Activated CD4-positive, CD25-positive, alpha-beta regulatory T cell treated with anti-CD3 and anti-CD28 coated beads, Interleukin-2, amount 50 U/mL, for 16 hours (primary cell): Measurements from ENCODE around the gene GPRC5B.

Experiments
- DNase-seq: peaks from one replicate; pipeline ENCODE4 v3.0.0-alpha.2; 2020; ENCODE audit warnings: low read depth, low spot score

Gene GPRC5B

GRCh38 chr16:19844945-19845641, 39.6 kb downstream of the GPRC5B start:
- no peak for DNase-seq

GRCh38 chr16:19843371-19843770, 41.3 kb downstream of the GPRC5B start:
- no peak for DNase-seq

GRCh38 chr16:19842426-19843157, 42.1 kb downstream of the GPRC5B start:
- DNase-seq: no peak

GRCh38 chr16:19841184-19841583, 43.5 kb downstream of the GPRC5B start:
- no peak for DNase-seq

- DNase-seq: no peak
Measured at GRCh38 chr16:19840524-19841110, 44.0 kb downstream of the GPRC5B start.

GRCh38 chr16:19837984-19838707, 46.5 kb downstream of the GPRC5B start:
- no peak for DNase-seq

DNA sequence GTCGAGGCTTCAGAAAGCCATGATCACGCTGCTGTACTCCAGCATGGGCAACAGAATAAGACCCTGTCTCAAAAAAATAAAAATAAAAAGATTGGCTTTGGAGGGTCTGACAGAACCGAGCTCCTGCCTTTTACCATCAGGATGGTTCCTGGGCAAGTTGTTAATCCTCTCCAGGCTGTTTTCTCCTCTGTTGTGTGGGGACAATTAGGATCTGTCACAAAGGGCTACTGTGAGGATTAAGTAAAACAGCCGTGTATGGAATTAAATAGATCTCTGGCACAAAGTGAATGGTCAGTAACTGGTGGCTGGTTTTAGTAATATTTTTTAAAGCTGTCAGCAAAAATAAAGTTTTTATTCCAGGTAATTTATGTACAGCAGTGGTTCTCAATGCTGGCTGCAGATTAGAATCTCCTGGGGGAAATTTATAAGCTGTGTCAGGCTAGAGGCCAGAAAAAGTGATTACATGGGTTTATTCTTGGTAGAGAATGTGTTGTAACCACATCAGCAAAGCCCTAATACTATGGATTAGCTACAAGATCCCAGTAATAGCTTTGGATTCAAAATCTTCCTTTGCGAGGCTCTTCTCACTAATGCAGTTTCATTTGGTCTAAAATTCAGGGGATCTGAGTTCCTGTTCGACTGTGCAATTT, 47.2 kb downstream of the GPRC5B start:
- DNase-seq: no peak

DNA sequence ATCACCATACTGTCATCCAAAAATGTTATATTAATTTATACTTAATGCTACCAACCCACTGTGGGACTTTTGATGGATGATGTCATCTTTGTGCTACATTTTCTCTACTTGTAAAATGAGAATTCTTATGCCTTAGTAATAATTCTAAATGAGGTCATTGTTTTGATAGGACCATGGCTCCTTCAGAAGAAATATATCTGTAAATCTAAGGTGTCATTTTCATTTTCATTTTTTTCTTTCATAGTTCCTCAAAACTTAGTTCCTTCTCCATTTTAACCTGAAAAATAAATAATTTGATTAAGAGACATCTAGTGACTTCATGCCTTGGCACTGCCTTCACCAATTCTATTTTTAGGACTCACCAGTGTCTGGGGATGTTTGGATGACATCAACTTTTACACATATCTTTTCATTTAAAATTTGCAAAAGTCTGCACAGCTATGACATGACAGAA, 48.7 kb downstream of the GPRC5B start:
- DNase-seq: no peak

- no peak for DNase-seq
Measured at GRCh38 chr16:19835196-19835595, 49.5 kb downstream of the GPRC5B start.

DNA sequence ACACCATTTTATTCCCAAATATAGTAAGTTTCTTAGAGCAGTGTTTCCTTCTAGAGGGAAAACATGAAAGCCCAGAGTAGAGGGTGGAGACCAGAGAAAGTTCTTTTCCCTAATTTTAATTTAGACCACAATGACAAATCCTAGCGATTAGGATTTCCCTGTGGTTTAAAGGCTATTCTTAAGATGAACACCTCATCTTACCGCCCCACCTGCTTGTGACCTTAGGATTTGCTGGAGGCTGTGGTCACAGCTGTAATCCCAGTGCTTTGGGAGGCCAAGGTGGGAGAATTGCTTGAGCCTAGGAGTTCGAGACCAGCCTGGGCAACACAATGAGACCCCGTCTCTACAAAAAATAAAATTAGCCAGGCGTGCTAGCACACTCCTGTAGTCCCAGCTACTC, 51.1 kb downstream of the GPRC5B start:
- DNase-seq: no peak

GRCh38 chr16:19833176-19833575, 51.5 kb downstream of the GPRC5B start:
- no peak for DNase-seq

GRCh38 chr16:19831678-19832077, 53.0 kb downstream of the GPRC5B start:
- no peak for DNase-seq

DNA sequence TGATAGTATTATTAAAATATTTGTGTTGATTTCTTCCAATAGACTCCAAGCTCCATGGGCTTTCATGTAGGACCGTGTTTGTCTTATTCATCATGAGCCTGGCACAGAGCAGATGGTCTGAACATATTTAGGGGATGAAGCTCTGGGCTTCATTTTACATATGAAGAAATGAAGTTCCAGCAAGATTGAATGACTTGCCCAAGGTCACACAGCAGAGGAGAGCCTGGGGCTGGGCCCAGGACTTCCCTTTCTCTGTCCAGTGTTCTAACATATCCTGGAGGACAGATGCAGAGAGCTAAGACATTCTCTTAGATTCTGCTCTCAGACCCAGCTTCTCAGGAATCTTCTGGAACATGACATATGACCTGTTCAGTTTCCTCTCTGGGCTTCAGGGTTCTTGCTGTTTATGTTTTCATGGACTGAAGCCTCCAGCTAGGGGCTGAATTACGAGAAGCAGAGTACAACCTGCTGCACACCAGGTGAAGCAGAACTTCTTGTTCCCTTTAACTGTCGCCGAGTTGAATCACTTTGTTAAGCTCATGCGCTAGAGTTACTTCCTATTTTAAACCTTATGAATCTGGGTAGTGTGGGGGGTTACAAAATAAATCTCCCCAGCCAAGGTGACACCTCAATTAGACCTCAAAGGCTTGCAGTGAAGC, 53.6 kb downstream of the GPRC5B start:
- DNase-seq: no peak

DNA sequence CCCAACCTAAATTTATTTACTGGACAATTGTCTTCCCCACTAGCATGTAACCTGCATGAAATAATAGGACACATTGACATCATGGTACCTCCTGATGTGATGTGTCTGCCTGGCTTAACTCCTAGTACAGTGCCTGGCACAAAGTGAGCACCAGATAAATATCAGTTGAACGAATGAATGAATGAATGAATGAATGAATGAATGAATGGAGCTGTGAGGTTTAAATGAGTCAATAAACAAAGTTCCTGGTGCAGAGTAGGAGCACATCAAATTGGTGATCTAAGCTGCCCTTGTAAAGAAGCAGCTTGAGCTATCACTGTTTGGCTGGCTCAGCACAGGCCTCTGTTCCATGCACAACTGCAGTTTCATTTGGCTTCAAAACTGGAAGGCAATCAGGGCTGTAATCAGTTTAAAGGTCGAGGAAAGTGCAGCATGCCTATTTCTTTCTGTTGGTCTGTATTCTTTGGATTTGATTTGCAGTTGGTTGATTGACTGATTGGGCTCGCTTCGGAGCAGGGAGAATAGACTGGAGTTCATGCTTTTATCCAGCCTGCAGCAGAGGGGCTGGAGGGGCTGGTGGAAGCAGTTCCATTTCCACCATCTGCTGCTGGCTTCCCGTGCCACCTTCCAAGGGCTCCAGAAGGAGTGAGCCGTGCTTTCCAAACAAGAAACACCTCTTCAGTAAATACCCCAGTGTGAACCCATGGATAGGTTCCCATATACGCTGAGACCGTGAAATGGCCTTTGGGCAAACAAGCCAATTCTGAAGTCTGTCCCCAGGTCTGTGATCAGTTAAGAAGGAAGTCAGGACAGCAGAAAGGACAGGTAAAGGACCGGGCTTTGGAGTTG, 54.6 kb downstream of the GPRC5B start:
- no peak for DNase-seq

DNA sequence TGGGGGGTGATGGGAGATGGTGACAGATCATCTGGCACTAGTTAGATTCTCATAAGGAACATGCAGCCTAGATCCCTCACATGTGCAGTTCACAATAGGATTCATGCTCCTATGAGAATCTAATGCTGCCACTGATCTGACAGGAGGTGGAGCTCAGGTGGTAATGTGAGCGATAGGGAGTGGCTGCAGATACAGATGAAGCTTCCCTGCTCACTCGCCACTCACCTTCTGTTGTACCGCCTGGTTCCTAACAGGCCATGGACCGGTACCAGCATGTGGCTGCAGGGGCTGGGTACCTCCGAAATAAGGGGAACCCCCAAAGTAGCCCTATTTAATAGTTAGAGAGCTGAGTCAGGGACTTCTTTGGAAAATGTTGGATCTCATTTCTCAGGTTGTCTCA, 60.4 kb downstream of the GPRC5B start:
- no peak for DNase-seq

DNA sequence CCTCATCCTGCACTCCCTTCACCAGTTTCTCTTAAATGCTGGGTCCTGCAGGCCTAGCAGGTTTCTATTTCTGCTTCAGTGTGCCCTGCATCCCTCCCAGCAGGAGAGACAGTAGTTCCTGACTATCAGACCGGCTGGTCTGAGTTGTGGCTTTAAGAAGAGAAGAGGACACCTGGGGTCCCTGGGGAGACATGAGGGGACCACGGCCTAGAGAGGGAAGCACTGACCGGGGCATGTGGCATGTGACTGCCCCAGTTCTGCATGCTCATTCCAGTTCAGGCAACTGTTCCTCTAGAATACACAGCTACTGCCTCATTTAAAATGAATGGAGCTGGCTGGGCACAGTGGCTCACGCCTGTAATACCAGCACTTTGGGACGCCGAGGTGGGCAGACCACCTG, 61.3 kb downstream of the GPRC5B start:
- DNase-seq: no peak

GRCh38 chr16:19822533-19822932, 62.1 kb downstream of the GPRC5B start:
- no peak for DNase-seq

DNA sequence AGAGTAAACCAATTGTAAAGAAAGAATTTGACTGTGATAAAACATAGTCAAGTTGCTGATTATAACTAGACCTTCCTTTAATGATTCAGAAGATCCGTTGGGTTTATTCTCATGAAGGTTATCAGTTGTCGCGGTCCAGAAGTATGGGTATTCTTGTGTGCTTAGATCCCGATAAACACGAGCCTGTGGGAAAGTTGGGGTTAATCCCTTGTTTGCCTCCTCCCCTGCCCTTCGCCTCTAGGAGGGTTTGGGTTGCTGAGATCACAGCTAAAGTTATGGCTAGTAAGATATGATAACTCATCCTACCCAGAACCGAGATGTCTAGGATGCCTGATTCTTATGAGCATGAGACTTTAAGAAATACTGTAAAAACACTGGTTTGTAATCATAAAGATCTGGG, 66.8 kb downstream of the GPRC5B start:
- no peak for DNase-seq

DNA sequence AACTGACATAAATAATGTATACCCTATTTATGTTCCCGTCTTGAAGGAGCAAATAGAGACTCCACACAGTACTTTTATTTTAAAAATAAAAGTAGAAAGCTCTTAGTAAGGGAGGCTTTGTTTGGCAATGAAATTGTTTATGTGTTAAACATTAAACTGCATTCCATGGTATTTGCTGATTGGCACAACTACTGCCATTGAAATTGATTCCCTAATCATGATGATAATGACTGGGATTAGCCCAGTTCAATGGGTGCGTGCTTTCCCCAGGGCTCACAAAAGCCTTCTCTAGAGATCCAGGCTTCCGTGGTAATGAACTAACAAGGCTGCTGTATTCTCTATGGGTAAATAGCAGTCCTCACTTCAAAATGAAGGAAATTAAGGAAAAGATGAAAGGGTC, 67.5 kb downstream of the GPRC5B start:
- DNase-seq: no peak

DNA sequence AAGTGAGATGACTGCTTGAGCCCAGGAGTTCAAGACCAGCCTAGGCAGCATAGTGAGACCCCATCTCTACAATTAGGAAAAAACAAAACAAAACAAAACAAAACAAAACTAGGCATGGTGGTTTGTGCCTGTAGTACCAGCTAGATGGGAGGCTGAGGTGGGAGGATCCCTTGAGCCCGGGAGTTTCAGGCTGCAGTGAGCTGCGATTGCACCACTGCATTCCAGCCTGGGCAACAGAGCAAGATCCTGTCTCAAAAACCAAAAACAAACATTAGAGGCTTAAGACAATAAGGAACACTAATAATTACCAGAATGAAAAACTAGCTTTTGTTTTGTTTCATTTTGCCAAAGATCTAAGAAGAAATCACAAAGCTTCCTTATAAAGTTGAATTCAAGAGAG, 69.2 kb downstream of the GPRC5B start:
- DNase-seq: no peak
